Posterior vena cava (tissue), 2 donors: Measurements from ENCODE around the gene PDE3A. TPM values are rescaled to one million over a fixed set of nuclear protein-coding genes. Genes with fewer than 3 reads are reported as not detected.

Experiments
- DNase-seq: peaks from one replicate; pipeline ENCODE4 v3.0.0-alpha.2; 2020; ENCODE audit warnings: low spot score
- intact Hi-C, 2 donors: fragments of 100-400 bp; cut with DNase I; formaldehyde crosslinking; loops; one replicate each; pipeline versions ENCODE4 v1.14.1 to v1.14.2; 2022 to 2023
- total RNA-seq, 2 donors: library from RNA; stranded (reverse); fragmentation: NEBNext Ultra II Directional; extraction: Animal tissue kit (Norgen Biotek cat#: 25700); gene quantifications; one replicate each; pipeline ENCODE4 v1.2.1, GENCODE V29; 2021
- donor health status: DM: yes; HTN: yes; CAD: no.
- donor health status: DM: yes; HTN: yes; CAD: no.

Gene PDE3A
- total RNA-seq, 2 donors from 2014 or later = 52.8 to 59.4 TPM

GRCh38 chr12:20448781-20449180 is 80.4 kb downstream of the PDE3A start:
- intact Hi-C loops = no loop called here

GRCh38 chr12:20450591-20451180 is 82.3 kb downstream of the PDE3A start:
- intact Hi-C loops = loop anchor here in 1 of 2 donors (10.0 kb wide), 1 partner anchor 114 kb away; no protein-coding TSS in a partner anchor

More at GRCh38 chr12:20448781-20449180, 80.4 kb downstream of the PDE3A start:
- DNase-seq = no peak

DNA sequence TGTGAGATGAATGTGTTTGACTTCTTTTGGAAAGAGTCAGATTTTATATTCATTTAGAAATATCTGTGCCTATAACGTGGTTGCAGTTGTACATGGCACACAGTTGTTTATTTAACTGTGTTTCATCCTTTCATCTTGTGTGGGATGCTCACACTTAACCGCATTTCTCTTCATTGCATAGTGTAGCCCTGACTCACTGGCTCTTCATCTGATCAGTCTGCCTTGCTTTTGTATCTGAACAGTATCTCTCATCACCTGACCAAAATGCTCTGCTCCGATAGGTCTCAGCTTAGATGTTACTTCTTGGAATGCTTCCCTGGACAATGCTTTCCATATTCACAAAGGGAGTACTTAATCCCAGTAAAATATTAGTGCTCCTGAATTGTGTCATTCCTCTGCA is 83.4 kb downstream of the PDE3A start:
- intact Hi-C loops = loop anchor here in 1 of 2 donors (10.0 kb wide), 1 partner anchor 113 kb away; no protein-coding TSS in a partner anchor
- no peak for DNase-seq

More at GRCh38 chr12:20450591-20451180, 82.3 kb downstream of the PDE3A start:
- no peak for DNase-seq

DNA sequence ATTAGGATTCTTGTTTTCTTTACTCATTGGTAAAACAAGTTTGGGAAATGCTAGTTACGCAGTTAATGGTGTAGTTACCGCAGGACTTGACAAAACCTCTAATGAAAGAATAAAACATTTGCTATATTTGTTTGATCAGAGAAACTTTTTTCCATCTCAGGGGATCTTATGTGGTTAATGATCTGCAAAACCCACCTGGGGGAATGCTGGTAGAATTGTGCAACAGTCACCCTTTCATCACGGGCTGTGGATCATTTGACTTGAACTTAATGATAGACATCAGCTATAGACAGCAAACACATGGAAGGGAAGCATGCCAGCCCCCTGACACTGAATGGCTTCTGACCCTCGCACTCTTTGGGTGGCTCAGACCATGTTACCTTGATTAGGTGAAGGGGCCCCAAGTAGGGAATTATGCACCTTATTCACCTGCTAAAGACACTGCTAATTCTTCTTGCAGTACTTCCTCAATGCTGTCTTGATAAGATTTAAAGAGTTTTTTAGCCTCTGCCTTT is 84.2 kb downstream of the PDE3A start:
- intact Hi-C loops = loop anchor here in 1 of 2 donors (10.0 kb wide), 1 partner anchor 112 kb away; no protein-coding TSS in a partner anchor
- DNase-seq = no peak

DNA sequence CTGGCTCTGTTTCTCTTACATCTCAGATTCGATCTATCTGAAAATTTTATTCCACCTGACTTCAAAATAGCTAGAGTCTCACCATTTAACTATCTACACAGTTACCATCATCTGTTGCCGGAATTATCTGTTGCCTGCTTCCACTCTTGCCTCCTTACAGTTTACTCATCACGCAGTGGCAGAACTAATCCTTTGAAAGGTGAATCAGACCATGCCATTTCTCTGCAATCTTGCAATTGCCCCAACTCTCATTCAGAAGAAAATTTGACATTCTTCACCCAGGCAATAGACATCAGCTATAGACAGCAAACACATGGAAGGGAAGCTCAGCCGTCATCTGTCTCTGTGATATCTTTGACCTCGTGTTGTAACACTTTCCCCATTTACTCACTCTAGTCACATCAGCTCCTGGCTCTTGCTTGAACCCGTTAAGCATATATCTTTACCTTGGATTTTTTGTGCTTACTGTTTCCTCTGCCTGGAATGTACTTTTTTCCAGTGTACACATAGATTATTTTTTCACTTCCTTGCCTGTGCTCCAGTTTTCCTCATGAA is 85.5 kb downstream of the PDE3A start:
- intact Hi-C loops = loop anchor here in 1 of 2 donors (10.0 kb wide), 1 partner anchor 111 kb away; no protein-coding TSS in a partner anchor
- no peak for DNase-seq

DNA sequence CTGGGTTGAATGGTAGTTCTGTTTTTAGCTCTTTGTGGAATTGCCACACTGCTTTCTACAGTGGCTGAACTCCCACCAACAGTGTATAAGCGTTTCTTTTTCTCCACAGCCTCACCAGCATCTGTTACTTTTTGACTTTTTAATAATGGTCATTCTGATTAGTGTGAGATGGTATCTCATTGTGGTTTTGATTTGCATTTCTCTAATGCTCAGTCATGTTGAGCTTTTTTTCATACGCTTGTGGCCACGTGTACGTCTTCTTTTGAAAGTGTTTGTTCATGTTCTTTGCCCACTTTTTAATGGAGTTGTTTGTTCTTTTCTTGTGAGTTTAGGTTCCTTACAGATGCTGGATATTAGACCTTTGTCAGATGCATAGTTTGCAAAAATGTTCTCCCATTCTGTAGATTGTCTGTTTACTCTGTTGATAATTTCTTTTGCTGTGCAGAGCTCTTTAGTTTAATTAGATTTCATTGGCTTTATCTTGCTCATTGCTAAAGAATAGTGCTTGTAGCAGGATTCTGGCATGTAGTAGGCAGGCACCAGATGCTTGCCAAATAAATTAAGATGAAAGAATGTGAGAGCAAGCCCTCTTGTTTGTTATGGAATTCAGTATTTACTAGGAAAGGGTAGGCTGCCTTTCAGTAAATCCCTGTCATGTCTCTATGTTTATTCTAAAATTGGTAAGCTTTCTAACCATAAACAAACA is 86.8 kb downstream of the PDE3A start:
- intact Hi-C loops = loop anchor here in 1 of 2 donors (10.0 kb wide), 1 partner anchor 110 kb away; no protein-coding TSS in a partner anchor
- no peak for DNase-seq

GRCh38 chr12:20457582-20457981 is 89.2 kb downstream of the PDE3A start:
- intact Hi-C loops = loop anchor here in 1 of 2 donors (10.0 kb wide), 1 partner anchor 107 kb away; no protein-coding TSS in a partner anchor
- DNase-seq = no peak

GRCh38 chr12:20458011-20458410 is 89.7 kb downstream of the PDE3A start:
- intact Hi-C loops = loop anchor here in 1 of 2 donors (10.0 kb wide), 1 partner anchor 107 kb away; no protein-coding TSS in a partner anchor
- DNase-seq = no peak

DNA sequence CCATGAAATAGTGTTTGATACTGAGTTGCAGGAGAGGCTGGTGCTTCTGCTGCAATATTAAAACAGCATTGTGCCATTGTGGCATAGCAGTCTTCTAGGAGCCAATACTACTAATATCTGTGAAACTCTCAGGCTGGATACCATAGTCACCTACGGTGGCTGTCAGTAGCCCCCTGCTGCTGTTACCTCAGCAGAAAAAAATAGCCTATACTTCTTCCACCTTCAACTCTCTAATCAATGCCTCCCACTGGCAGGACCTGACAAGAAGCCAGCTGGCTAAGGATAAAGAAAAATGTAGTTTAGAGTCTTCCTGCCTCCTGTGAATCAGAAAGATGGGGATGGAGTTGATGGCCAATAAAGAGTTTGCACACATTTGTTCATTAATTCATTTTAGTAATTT is 91.6 kb downstream of the PDE3A start:
- no peak for DNase-seq
- intact Hi-C loops = loop anchor here in 1 of 2 donors (10.0 kb wide), 1 partner anchor 105 kb away; no protein-coding TSS in a partner anchor

- DNase-seq = no peak
- intact Hi-C loops = no loop called here
Measured at GRCh38 chr12:20460956-20461355, 92.6 kb downstream of the PDE3A start.

GRCh38 chr12:20463913-20464524 is 95.7 kb downstream of the PDE3A start:
- intact Hi-C loops = no loop called here

DNA sequence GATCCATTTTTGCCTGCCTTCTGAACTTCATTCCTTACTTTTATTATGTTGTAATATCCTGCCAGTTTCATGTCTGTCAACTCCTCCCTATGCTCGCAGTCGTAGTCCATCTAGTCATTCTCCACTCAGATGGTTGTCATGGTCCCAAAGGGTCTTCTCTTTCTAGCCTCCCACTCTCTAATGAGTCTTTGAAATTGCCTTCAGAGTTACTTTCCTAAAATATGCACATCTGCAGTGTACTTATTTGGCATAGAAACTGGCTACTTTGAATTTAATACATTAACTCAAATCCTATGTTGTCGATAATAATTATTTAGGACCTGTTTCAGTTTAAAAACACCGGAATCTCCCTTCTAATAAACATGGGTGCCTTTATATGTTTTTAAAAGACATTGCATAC is 101.0 kb downstream of the PDE3A start:
- no peak for DNase-seq
- intact Hi-C loops = no loop called here

More at GRCh38 chr12:20463913-20464524, 95.7 kb downstream of the PDE3A start:
- DNase-seq = no peak

GRCh38 chr12:20469756-20470155 is 101.4 kb downstream of the PDE3A start:
- DNase-seq = no peak
- intact Hi-C loops = no loop called here

- DNase-seq = no peak
- intact Hi-C loops = no loop called here
Measured at GRCh38 chr12:20472102-20472782, 103.9 kb downstream of the PDE3A start.

DNA sequence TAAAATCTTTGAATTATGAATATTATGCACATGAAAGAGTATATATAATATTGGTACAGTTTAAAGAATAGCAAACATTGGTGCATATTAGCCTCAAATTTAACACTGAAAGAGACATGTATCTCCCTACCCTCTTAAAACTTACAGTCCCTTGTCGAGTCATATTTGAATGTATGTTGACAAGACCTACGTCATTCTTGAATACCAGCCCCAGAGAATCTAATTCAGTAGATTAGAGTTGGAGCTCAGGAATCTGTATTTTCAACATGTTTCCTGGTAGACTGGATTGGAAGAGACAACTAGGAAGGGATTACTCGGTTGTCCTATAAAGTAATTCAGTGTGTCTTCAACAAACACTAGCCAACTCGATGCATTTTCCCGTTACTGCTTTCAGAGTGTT is 104.8 kb downstream of the PDE3A start:
- intact Hi-C loops = no loop called here
- no peak for DNase-seq

GRCh38 chr12:20474016-20474415 is 105.7 kb downstream of the PDE3A start:
- no peak for DNase-seq
- intact Hi-C loops = no loop called here

DNA sequence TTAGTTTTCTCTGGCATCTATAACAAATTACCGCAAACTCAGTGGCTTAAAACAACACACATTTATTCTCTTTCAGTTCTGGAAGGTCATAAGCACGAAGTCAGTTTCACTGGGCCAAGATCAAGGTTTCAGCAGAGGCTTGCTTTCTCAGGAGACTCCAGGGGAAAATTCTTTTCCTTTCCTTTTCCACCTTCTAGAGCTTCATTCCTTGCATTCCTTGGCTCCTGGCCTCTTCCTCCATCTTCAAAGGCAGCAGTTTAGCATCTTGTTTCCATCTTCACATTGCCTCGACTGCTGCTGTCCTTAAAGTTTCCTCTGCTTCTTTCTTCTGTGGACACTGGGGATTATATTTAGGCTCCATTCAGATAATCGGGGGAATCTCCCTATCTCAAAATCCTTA is 106.1 kb downstream of the PDE3A start:
- no peak for DNase-seq
- intact Hi-C loops = no loop called here

GRCh38 chr12:20475542-20475941 is 107.2 kb downstream of the PDE3A start:
- intact Hi-C loops = loop anchor here in 1 of 2 donors (1.0 kb wide), 1 partner anchor 30 kb away; no protein-coding TSS in a partner anchor
- DNase-seq = no peak

- DNase-seq = no peak
- intact Hi-C loops = no loop called here
Measured at GRCh38 chr12:20476551-20476950, 108.2 kb downstream of the PDE3A start.
